ENCODE data around the gene SPDYE4.

The SPDYE4 gene

DNA sequence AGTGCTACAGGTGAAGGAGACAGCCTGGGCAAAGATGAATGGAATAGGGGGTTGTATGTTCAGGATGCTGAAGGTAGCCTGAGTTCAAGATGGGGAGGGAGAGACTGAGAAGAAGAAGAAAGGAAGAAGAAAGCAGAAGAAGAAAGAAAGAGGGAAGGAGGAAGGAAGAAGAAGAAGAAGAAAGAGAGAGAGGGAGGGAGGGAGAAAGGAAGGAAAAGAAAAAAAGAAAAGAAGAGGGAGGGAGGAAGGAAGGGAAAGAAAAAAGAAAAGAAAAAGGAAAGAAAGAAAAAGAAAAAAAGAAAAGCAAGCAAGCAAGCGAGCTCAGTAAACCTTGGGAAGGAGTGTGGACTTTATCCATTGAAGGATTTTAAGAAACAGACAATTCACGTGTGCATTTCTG, 21.6 kb downstream of the SPDYE4 start:
- DNase-seq = no peak

DNA sequence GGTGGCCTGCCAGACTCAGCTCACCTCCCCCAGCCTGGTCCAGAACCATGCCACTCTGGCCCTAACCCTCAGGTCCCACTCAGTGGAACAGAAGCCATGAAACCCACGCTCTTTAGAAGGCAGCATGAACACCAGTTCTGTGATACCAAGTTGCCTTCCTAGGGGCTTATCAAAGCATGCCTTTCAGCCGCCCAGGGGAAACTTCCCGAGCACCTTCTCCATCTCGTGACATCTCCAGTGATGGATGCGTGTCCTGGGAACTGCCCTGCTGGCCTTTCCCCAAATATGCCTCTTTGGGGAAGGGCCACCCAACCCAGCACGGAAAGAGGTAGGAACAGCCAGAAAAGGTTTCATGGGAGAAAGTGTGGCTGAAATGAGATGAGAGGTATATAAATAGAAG, 22.0 kb downstream of the SPDYE4 start:
- no peak for DNase-seq

- no peak for DNase-seq
Observed at GRCh38 chr17:8735336-8735939, 22.9 kb downstream of the SPDYE4 start.

- no peak for DNase-seq
Observed at GRCh38 chr17:8734876-8735275, 23.5 kb downstream of the SPDYE4 start.

GRCh38 chr17:8732406-8733085, 25.8 kb downstream of the SPDYE4 start:
- DNase-seq = no peak

GRCh38 chr17:8729860-8730259, 28.5 kb downstream of the SPDYE4 start:
- no peak for DNase-seq

- no peak for DNase-seq
Observed at GRCh38 chr17:8729421-8729820, 28.9 kb downstream of the SPDYE4 start.

- DNase-seq = no peak
Observed at GRCh38 chr17:8728971-8729370, 29.4 kb downstream of the SPDYE4 start.

DNA sequence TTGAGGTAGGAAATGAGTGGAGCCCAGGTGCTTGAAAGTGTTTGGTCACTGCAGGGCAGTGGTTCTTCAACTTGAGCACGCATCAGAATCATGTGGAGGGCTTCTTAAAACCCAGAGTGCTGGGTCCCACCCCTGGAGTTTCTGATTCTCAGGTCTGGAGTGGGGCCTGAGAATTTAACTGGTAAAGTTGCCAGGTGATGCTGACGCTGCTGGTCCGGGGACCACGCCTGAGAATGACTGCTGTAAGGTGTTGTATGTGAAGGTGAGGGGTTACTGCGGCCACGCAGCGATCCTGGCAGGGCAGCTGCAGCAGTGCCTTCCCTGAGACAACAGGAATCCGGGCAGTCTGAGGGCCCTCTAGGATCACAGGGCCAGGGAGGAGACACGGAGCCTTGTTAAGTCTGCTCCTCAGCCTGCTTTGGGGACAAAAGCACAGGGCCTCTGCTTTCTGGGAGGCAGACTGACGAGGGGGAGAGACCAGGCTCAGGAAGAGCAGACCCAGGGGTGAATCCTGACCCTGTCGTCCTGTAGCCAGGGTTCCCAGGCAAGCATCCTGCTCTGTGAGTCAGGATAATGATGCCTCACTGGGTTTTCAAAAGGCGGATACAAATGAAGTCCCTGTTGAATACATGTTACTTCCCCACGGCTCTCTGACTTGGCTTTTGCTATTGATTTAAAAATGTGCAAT, 30.0 kb downstream of the SPDYE4 start:
- DNase-seq = no peak

GRCh38 chr17:8726941-8727555, 31.3 kb downstream of the SPDYE4 start:
- DNase-seq = no peak

GRCh38 chr17:8725881-8726876, 32.2 kb downstream of the SPDYE4 start:
- no peak for DNase-seq

DNA sequence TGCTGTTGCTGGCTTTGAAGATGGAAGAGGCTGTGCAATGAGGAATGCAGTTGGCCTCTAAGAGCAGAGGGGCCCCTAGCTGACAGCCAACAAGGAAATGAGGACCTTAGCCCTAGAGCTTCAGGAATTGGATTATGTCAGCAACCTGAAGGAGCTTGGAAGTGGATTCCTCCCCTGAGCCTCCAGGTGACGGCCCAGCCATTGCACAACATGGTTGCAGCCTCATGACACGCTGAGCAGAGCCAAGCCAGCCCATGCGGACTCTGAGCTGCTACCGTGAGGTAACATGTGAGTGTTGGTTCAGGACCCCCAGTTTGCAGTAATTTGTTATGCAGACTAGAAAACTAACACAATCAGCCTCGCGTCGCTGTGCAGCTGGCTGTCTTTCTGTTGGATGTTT, 33.9 kb downstream of the SPDYE4 start:
- no peak for DNase-seq

- no peak for DNase-seq
Observed at GRCh38 chr17:8720596-8720995, 37.8 kb downstream of the SPDYE4 start.

GRCh38 chr17:8719291-8720246, 38.8 kb downstream of the SPDYE4 start:
- DNase-seq = no peak

GRCh38 chr17:8718001-8718563, 40.3 kb downstream of the SPDYE4 start:
- DNase-seq = no peak

DNA sequence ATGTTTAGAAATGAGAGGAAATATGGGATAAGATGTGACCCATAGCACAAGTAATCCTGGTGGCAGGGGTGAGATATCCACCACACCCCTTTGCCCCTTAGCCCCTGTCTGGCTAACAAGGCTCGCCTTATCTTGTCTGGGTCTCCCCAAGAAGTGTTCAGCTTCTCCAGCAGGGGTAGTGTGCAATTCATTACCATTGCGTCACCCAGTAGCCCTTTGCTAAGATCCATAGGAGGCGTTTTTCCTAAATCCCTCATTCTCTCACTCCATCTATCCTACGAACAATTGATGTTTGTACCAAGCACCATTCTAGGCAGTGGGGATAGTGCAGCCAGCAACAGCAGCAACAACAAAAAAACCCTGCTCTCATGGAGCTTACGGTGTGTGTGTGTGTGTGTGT, 44.5 kb downstream of the SPDYE4 start:
- DNase-seq = no peak

DNA sequence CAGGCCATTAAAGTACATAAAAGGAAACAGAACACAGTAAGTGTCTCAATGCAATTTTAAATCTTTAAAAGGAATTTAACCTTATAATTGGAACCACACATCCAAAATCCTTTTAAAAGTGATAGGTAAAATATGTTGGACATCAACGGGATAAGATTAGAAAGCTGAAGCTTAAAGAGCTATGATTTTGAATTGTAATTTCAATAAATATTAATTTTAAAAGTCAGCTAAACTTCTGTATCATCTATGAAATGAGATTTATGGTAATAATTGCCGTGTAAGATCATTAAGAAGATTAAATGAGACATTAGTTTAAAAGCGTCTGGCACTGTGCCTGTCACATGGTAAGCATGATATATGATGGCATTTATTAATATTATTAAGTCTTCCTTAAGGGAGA, 45.0 kb downstream of the SPDYE4 start:
- DNase-seq = no peak

GRCh38 chr17:8712698-8713097, 45.6 kb downstream of the SPDYE4 start:
- DNase-seq = no peak

GRCh38 chr17:8711291-8711690, 47.1 kb downstream of the SPDYE4 start:
- DNase-seq = no peak

GRCh38 chr17:8710813-8711212, 47.5 kb downstream of the SPDYE4 start:
- DNase-seq = no peak

DNA sequence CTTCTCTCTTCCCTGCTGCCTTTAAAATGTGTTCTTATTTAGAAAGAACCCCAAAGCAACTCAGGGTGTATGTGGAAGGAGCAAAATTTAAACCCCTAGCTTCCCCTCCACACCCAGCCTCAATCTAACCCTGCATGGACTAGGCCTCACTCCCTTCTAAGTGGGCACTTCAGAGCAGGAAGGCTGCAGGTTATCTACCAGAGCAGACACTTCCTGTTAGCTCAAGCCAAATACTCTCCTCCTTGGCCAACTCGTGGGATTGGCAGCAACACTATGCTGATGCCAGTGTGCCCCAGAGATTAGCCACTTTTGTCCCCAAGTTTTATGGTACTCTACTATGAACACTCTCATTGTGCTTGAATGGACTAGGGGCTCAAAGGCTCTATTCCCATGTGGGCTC, 49.3 kb downstream of the SPDYE4 start:
- DNase-seq = no peak
